HL-60 (cell line): Measurements from ENCODE around the gene SH3RF1.

ENCODE experiments used
- GABPA ChIP-seq: IDR thresholded peaks from 2 replicates; pipeline ENCODE4 v1.6.1; 2012; ENCODE audit warnings: low read depth
- POLR2AphosphoS5 ChIP-seq: IDR thresholded peaks from 2 replicates; pipeline ENCODE4 v1.6.1; 2012; ENCODE audit warnings: low read depth
- SPI1 ChIP-seq: IDR thresholded peaks from 2 replicates; pipeline ENCODE4 v1.6.1; 2012; ENCODE audit warnings: low read depth, mild to moderate bottlenecking, borderline replicate concordance
- TF ChIP-seq, protein P1 (sequence below): IDR thresholded peaks from one replicate; pipeline ENCODE4 v1.5.1; 2011; ENCODE audit warnings: low read length, control low read depth, inconsistent platforms; ENCODE audit not compliant: insufficient read depth
- TF ChIP-seq, protein P2 (sequence below): IDR thresholded peaks from 2 replicates; pipeline ENCODE4 v1.6.1; 2012; ENCODE audit warnings: low read depth; ENCODE audit not compliant: insufficient replicate concordance

DNA sequence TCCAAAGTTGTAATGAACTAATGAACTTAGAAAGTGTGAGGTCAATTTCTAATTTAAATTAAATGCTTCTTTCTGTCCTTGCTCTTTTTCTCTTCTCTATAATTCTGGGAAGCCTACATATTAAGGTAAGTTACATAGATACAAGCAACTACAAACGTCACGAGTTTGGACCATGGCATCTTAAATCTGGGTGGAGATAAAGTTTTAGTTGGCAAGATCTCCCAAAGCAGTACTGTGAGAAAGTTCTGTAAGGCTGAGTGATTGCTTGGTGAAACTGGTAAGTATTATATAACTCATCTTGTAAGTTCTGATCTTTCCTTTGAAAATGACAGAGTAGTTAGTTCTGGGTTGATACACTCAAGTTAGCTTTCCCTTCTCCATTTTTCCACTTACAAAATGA is 135.0 kb downstream of the SH3RF1 start:
- TF ChIP-seq, protein P1, sequence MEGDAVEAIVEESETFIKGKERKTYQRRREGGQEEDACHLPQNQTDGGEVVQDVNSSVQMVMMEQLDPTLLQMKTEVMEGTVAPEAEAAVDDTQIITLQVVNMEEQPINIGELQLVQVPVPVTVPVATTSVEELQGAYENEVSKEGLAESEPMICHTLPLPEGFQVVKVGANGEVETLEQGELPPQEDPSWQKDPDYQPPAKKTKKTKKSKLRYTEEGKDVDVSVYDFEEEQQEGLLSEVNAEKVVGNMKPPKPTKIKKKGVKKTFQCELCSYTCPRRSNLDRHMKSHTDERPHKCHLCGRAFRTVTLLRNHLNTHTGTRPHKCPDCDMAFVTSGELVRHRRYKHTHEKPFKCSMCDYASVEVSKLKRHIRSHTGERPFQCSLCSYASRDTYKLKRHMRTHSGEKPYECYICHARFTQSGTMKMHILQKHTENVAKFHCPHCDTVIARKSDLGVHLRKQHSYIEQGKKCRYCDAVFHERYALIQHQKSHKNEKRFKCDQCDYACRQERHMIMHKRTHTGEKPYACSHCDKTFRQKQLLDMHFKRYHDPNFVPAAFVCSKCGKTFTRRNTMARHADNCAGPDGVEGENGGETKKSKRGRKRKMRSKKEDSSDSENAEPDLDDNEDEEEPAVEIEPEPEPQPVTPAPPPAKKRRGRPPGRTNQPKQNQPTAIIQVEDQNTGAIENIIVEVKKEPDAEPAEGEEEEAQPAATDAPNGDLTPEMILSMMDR: no peak
- TF ChIP-seq, protein P2, sequence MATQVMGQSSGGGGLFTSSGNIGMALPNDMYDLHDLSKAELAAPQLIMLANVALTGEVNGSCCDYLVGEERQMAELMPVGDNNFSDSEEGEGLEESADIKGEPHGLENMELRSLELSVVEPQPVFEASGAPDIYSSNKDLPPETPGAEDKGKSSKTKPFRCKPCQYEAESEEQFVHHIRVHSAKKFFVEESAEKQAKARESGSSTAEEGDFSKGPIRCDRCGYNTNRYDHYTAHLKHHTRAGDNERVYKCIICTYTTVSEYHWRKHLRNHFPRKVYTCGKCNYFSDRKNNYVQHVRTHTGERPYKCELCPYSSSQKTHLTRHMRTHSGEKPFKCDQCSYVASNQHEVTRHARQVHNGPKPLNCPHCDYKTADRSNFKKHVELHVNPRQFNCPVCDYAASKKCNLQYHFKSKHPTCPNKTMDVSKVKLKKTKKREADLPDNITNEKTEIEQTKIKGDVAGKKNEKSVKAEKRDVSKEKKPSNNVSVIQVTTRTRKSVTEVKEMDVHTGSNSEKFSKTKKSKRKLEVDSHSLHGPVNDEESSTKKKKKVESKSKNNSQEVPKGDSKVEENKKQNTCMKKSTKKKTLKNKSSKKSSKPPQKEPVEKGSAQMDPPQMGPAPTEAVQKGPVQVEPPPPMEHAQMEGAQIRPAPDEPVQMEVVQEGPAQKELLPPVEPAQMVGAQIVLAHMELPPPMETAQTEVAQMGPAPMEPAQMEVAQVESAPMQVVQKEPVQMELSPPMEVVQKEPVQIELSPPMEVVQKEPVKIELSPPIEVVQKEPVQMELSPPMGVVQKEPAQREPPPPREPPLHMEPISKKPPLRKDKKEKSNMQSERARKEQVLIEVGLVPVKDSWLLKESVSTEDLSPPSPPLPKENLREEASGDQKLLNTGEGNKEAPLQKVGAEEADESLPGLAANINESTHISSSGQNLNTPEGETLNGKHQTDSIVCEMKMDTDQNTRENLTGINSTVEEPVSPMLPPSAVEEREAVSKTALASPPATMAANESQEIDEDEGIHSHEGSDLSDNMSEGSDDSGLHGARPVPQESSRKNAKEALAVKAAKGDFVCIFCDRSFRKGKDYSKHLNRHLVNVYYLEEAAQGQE: no peak
- TF ChIP-seq POLR2AphosphoS5 (no peak), SPI1 (no peak), GABPA (no peak)
